Thyroid gland (tissue), 4 donors: ENCODE data around the gene NIPBL.
"Not testable (repeated sequence)": the region's sequence is repeated elsewhere in the genome, so short reads cannot be mapped to it uniquely, and the experiment has no call there.

Source experiments
- CTCF ChIP-seq, 6 experiments: fragments of 200-600 bp in 3 of 6; fragments of 450-650 bp in 3 of 6; sonication (generic) in 3 of 6; IDR thresholded peaks; one replicate each; pipeline ENCODE4 v1.5.1; 2016 to 2019; ENCODE audit warnings: antibody characterized with exemption in 6 of 6, mild to moderate bottlenecking in 2 of 6, inconsistent platforms in 1 of 6, moderate library complexity in 1 of 6
- POLR2A ChIP-seq, 2 donors: fragments of 450-650 bp; IDR thresholded peaks; one replicate each; pipeline ENCODE4 v1.6.1; 2017; ENCODE audit warnings: antibody characterized with exemption in 2 of 2, mild to moderate bottlenecking in 2 of 2, moderate library complexity in 1 of 2

GRCh38 chr5:36848545-36848944 is 28.0 kb upstream of the NIPBL start:
- TF ChIP-seq CTCF, POLR2A (IDR thresholded peaks at IDR 0.05): not testable (repeated sequence)
